GM13976 (cell line): ENCODE data around the gene FADS2.

Experiments used
- DNase-seq: peaks from one replicate; pipeline ENCODE4 v3.0.0; 2012; ENCODE audit warnings: low spot score
- in situ Hi-C: fragments of 300-500 bp; cut with MboI; formaldehyde crosslinking; loops from one replicate; pipeline ENCODE4 v1.12.0; 2022; ENCODE audit warnings: low sequenced_read_pairs, mixed read lengths, inconsistent platforms; ENCODE audit not compliant: unreplicated experiment
- TF ChIP-seq, protein P1 (sequence below): IDR thresholded peaks from 2 replicates; pipeline ENCODE4 v1.5.1; 2012; ENCODE audit warnings: borderline replicate concordance, mild to moderate bottlenecking; ENCODE audit not compliant: insufficient read depth; ENCODE audit errors: extremely low read depth, missing control alignments, control extremely low read depth

FADS2 gene

DNA sequence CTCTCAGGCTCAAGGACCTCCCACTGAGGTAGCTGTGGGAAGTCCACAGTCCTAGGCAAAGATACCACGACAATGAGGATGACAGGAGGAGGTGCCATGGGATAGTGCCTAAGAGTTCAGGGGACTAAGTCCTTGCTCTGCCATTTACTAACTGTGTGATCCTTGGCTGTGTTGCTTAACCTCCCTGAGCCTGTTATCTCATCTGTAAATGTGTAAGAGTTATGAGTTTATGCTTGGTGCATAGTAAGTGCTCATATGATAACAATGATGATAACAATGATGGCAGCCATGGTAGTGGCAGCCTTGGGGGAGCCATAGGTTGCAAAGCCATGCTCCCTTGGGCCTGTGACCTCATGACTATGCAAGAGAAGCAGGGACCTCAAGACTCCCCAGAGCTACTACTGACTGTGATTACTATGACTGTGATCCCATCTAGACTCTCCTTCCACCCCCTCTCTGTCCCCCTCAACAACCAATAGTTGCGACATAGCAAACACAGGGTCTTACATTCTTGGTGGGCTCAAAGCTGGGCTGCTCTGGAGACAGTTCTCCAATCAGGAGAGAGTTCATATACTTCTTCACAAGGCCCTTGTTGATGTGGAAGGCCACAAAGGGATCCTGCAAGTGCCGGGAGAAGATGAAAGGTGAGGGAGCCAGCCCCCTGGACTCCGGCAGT, 15.2 kb upstream of the FADS2 start:
- TF ChIP-seq, protein P1, sequence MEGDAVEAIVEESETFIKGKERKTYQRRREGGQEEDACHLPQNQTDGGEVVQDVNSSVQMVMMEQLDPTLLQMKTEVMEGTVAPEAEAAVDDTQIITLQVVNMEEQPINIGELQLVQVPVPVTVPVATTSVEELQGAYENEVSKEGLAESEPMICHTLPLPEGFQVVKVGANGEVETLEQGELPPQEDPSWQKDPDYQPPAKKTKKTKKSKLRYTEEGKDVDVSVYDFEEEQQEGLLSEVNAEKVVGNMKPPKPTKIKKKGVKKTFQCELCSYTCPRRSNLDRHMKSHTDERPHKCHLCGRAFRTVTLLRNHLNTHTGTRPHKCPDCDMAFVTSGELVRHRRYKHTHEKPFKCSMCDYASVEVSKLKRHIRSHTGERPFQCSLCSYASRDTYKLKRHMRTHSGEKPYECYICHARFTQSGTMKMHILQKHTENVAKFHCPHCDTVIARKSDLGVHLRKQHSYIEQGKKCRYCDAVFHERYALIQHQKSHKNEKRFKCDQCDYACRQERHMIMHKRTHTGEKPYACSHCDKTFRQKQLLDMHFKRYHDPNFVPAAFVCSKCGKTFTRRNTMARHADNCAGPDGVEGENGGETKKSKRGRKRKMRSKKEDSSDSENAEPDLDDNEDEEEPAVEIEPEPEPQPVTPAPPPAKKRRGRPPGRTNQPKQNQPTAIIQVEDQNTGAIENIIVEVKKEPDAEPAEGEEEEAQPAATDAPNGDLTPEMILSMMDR = no peak
- in situ Hi-C loops = no loop called here
- no peak for DNase-seq

DNA sequence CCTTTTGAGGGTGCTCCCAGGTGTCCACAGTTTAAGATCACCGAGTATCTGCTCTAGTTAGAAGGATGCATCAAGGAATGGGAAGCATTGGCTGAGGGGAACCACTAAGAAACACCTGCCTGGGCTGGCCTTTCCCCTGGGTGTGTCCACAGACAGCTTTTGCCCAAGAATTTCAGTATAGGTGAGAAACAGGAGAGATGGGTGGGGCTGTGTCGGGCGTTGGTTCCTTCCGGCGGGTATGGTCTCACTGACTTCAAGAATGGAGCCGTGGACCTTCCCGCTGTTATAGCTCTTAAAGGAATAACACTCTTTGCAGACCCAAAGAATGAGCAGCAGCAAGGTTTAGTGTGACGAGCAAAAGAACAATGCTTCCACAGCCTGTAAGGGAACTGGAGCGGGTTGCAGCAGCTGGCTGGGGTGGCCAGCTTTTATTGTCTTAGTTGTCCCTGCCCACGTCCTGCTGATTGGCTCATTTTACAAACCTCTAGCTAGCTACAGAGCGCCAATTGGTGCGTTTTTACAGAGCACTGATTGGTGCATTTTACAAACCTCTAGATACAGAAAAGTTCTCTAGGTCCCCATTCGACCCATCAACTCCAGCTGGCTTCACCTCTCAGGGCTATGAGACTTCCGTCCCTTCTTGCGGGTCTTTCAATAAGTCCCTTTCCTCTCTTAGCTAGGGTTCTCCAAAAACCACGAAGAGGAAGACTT, 13.7 kb upstream of the FADS2 start:
- DNase-seq = no peak
- TF ChIP-seq, protein P1 = no peak
- in situ Hi-C loops = no loop called here

DNA sequence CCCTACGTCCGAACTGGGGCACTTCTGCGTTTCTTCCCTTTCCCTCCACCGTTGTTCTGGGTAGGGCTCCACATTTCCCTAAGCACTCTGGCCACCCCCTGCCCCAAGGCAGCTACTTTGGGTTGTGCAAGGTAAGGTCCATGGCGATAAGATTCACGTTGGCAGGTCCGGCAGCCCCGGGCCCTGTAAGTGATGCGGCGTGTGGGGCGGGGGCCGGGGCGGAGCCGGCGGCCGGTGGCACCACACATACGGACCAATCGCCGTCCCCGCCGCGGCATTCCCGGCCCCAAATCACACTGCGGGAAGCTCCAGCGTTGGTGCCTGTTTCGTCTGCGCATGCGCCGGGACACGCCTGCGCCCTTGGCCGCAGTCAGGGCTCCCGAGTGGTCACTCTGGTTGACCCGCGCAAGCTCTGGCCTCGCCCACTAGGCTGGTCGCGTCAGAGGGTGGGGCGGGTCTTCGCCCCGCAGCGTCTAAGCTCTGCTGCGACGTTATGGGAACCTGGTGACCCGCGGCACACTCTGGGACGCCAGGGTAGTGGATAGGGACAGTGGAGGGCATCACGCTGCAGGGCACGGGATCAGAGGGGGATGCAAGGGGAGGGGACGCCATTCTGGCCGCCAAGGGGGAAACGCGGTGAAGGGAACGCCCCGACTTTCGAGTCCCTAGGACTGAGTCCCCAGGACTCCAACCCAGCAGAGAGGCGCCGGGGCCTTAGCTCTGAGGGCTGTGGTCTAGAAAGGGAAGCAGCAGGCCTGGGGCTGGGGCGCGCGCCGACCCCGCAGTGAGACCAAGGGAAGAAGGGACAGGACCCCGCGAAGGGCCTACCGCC, 12.9 kb upstream of the FADS2 start:
- TF ChIP-seq, protein P1 = no peak
- DNase-seq = peak; percentile 96
- in situ Hi-C loops = no loop called here

DNA sequence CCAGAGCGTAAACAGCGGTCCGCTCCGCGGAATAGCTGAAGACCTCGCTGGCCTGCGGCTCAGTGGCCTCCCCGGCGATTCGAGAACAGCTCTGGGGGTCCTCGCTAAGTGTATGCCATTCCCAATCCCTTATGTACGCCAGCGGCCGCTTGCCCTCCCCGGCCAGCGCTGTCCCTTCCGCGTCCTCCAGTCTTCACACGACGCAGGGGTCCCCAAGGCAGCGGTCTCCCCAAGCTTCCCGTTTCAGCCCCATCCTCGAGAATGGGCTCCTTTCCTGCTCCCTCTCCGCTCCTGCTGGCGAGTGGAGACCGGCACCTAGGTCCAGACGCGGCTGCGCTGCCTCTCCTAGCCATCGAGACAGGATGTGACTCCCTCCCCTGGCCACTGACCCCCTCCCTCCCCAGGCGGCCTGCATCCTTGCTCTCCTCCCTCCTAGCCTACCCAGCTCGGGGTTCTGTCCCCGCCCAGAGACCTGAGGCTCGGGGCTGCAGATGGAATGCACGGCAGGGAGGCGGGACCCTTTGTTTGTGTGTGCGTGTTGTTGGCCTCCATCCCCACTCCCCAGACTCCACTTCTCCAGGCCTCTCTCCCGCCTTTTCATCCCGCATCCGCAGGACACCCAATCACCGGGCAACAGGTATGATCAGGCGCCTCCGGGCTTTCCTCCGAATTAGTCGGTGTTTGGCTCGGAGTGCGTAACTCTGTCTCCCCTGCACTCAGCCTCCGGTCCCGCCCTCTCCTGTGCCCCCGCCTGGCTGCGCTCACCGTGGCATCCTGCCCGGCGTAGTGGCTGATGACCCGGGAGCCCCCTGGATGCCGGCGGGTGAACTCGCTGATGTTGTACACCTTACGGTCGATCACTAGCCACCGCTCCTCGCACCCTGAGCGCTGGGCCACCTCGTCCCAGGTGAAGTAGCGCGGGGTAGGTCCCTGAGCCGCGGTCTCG, 12.0 kb upstream of the FADS2 start:
- DNase-seq = peak; percentile 72
- in situ Hi-C loops = no loop called here
- TF ChIP-seq, protein P1 = no peak

DNA sequence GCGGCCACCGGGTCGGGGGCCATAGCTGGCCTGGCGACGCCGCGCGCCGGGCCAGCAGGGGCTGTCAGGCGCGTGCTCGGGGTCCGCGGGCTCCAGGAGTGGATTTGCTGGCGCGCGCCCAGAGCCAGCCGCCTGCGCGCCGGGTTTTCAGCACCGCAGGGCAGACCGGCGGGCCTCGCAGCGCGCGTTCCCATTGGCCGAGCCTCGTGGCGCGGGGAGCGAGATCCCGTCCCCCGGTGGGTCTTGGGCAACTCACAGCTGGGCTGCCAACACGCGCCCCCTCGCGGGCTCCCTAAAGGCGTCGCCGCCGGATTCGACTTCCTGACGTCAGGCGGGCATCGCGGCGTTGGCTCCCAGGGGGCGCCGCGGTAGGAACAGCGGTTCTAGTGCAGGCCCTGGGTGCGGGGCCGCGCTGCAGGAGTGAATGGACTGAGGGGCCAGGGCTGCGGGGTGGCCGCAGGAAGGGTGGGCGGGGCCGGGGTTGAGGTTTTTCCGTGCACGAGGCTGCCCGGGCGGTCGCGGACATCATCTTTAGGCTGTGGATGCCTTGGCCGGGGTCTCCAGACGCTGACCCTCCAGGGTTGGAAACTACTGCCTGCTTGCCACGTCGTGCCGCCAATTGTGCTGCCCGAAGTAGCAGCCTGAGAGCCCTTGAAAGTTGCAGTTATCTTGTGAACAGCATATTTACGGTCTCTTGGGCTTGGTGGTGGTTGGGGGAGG, 11.2 kb upstream of the FADS2 start, which contains the start of gene FADS1:
Gene FADS1, minus strand, starts transcription at position 268 of the 720 bp plus-strand sequence. Its CDS starts 74 bp downstream, at position 194.
- DNase-seq = peak; percentile 87
- in situ Hi-C loops = no loop called here
- TF ChIP-seq, protein P1 = peak; percentile 76
